ENCODE results near the gene KCNT1. TPM values are rescaled to one million over a fixed set of nuclear protein-coding genes. Genes with fewer than 3 reads are reported as not detected.

The KCNT1 gene
- total and polyA plus RNA-seq, 4 experiments from 2014 or later: 0.06 to 0.20 TPM; not detected in 2

- Histone ChIP-seq H3K36me3 (ENCODE audit: insufficient read depth, low read length) (no peaks in the 10 kb centered on the region), H3K4me1 (ENCODE audit: insufficient read depth, low read length) (no peaks in the 10 kb centered on the region), H3K27ac (ENCODE audit: low read depth, low read length) (no peak overlapping the region), H3K9me3 (ENCODE audit: control insufficient read depth in 1 of 2, low read length in 2 of 2) (no peaks in the 10 kb centered on the region), H3K4me3 (ENCODE audit: low read length in 2 of 2) (no peak overlapping the region), H3K27me3 (ENCODE audit: insufficient read depth, low read length) (no peaks in the 10 kb centered on the region)
- intact Hi-C loops (cut with micrococcal nuclease): no loop called here
- no peak for DNase-seq
- no peaks in the 10 kb centered on the region for H3K36me3 Mint-ChIP-seq
- H3K4me3 Mint-ChIP-seq: no peak overlapping the region
- no peaks in the 10 kb centered on the region for H3K9me3 Mint-ChIP-seq
- CTCF ChIA-PET (ENCODE audit: partially characterized antibody): no interaction called here
- no peak overlapping the region for H3K27ac Mint-ChIP-seq
- POLR2A ChIA-PET (ENCODE audit: partially characterized antibody): no interaction called here
- H3K27me3 Mint-ChIP-seq: no peaks in the 10 kb centered on the region
- no peaks in the 10 kb centered on the region for H3K4me1 Mint-ChIP-seq
Observed at GRCh38 chr9:135663451-135663770, 38.6 kb upstream of the KCNT1 start.

- no peaks in the 10 kb centered on the region for H3K27me3 ChIP-seq (ENCODE audit: insufficient read depth, low read length)
- intact Hi-C loops (cut with micrococcal nuclease): no loop called here
- no peak overlapping the region for H3K27ac ChIP-seq (ENCODE audit: low read depth, low read length)
- no peak overlapping the region for H3K4me3 Mint-ChIP-seq
- H3K27ac Mint-ChIP-seq: no peak overlapping the region
- no peaks in the 10 kb centered on the region for H3K36me3 Mint-ChIP-seq
- no peaks in the 10 kb centered on the region for H3K9me3 ChIP-seq (ENCODE audit: control insufficient read depth in 1 of 2, low read length in 2 of 2)
- H3K36me3 ChIP-seq (ENCODE audit: insufficient read depth, low read length): no peaks in the 10 kb centered on the region
- ChIA-PET POLR2A (ENCODE audit: partially characterized antibody) (no interaction called here), CTCF (ENCODE audit: partially characterized antibody) (no interaction called here)
- H3K9me3 Mint-ChIP-seq: peaks cover 0 to 2% (median 0%) of the 10 kb centered on the region in 8 donors
- no peaks in the 10 kb centered on the region for H3K4me1 ChIP-seq (ENCODE audit: insufficient read depth, low read length)
- DNase-seq: no peak
- no peak overlapping the region for H3K4me3 ChIP-seq (ENCODE audit: low read length in 2 of 2)
- H3K27me3 Mint-ChIP-seq: no peaks in the 10 kb centered on the region
- H3K4me1 Mint-ChIP-seq: no peaks in the 10 kb centered on the region
Observed at GRCh38 chr9:135663857-135664256, 38.1 kb upstream of the KCNT1 start.

DNA sequence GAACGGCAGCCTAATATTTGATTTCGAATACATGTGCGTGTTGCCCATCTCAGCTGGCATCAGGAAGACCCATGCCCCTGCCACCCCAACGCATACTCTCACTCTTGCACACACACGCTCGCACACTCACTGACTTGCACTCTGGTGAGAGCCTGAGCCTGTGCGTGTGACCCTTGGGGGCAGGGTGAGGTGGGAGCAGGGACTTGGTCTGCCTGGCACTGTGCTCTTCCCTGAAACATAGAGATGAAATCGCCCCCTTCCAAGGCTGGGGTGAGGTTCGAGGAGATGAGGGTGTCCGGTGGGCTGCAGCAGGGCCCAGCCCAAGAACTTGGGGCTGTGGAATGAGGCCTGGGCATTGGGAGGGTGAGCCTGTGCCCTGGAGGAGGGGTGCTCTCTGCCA is 37.7 kb upstream of the KCNT1 start:
- ChIA-PET CTCF (ENCODE audit: partially characterized antibody) (no interaction called here), POLR2A (ENCODE audit: partially characterized antibody) (no interaction called here)
- no peak overlapping the region for H3K4me3 ChIP-seq (ENCODE audit: low read length in 2 of 2)
- Mint-ChIP-seq H3K4me3 (no peak overlapping the region), H3K27me3 (no peaks in the 10 kb centered on the region), H3K36me3 (no peaks in the 10 kb centered on the region), H3K4me1 (peaks cover 0 to 1% (median 0%) of the 10 kb centered on the region in 4 donors), H3K27ac (no peak overlapping the region), H3K9me3 (peaks cover 0 to 2% (median 0%) of the 10 kb centered on the region in 8 donors)
- intact Hi-C loops (cut with micrococcal nuclease): no loop called here
- H3K36me3 ChIP-seq (ENCODE audit: insufficient read depth, low read length): no peaks in the 10 kb centered on the region
- H3K4me1 ChIP-seq (ENCODE audit: insufficient read depth, low read length): no peaks in the 10 kb centered on the region
- H3K9me3 ChIP-seq (ENCODE audit: control insufficient read depth in 1 of 2, low read length in 2 of 2): no peaks in the 10 kb centered on the region
- H3K27ac ChIP-seq (ENCODE audit: low read depth, low read length): no peak overlapping the region
- no peak for DNase-seq
- no peaks in the 10 kb centered on the region for H3K27me3 ChIP-seq (ENCODE audit: insufficient read depth, low read length)

- no peaks in the 10 kb centered on the region for H3K36me3 ChIP-seq (ENCODE audit: insufficient read depth, low read length)
- Mint-ChIP-seq H3K9me3 (peaks cover 0 to 3% (median 0%) of the 10 kb centered on the region in 8 donors), H3K27me3 (no peaks in the 10 kb centered on the region), H3K36me3 (no peaks in the 10 kb centered on the region), H3K4me1 (peaks cover 0 to 1% (median 0%) of the 10 kb centered on the region in 4 donors), H3K4me3 (no peak overlapping the region), H3K27ac (no peak overlapping the region)
- no peaks in the 10 kb centered on the region for H3K9me3 ChIP-seq (ENCODE audit: control insufficient read depth in 1 of 2, low read length in 2 of 2)
- intact Hi-C loops (cut with micrococcal nuclease): no loop called here
- H3K4me1 ChIP-seq (ENCODE audit: insufficient read depth, low read length): no peaks in the 10 kb centered on the region
- POLR2A ChIA-PET (ENCODE audit: partially characterized antibody): no interaction called here
- CTCF ChIA-PET (ENCODE audit: partially characterized antibody): no interaction called here
- H3K4me3 ChIP-seq (ENCODE audit: low read length in 2 of 2): no peak overlapping the region
- DNase-seq: no peak
- H3K27ac ChIP-seq (ENCODE audit: low read depth, low read length): no peak overlapping the region
- H3K27me3 ChIP-seq (ENCODE audit: insufficient read depth, low read length): no peaks in the 10 kb centered on the region
Observed at GRCh38 chr9:135664801-135665794, 36.9 kb upstream of the KCNT1 start.

DNA sequence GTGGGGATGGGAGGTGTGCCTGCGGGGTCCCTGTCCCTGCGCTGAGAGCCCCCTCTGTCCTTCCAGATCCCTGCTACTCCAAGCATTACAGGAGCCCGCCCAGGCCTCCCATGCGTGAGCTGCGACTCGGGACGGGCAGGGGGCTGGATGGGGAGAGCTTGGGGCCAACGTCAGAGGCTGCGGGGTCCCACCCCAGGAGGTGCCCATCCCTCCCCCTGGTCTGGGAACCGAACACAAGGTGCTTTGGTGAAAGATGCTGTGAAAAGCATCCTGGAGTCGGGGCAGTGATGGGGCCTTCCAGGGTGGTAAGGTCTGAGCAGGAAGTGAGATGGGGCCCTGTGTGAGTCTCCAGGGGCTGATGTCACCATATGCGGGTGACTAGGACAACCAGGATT is 36.2 kb upstream of the KCNT1 start:
- Mint-ChIP-seq H3K36me3 (no peaks in the 10 kb centered on the region), H3K27me3 (no peaks in the 10 kb centered on the region), H3K4me3 (no peak overlapping the region), H3K4me1 (peaks cover 0 to 1% (median 0%) of the 10 kb centered on the region in 4 donors), H3K9me3 (peaks cover 0 to 3% (median 0%) of the 10 kb centered on the region in 8 donors), H3K27ac (no peak overlapping the region)
- no peaks in the 10 kb centered on the region for H3K4me1 ChIP-seq (ENCODE audit: insufficient read depth, low read length)
- H3K4me3 ChIP-seq (ENCODE audit: low read length in 2 of 2): no peak overlapping the region
- no peaks in the 10 kb centered on the region for H3K27me3 ChIP-seq (ENCODE audit: insufficient read depth, low read length)
- H3K27ac ChIP-seq (ENCODE audit: low read depth, low read length): no peak overlapping the region
- ChIA-PET CTCF (ENCODE audit: partially characterized antibody) (no interaction called here), POLR2A (ENCODE audit: partially characterized antibody) (no interaction called here)
- no peak for DNase-seq
- H3K9me3 ChIP-seq (ENCODE audit: control insufficient read depth in 1 of 2, low read length in 2 of 2): no peaks in the 10 kb centered on the region
- intact Hi-C loops (cut with micrococcal nuclease): no loop called here
- no peaks in the 10 kb centered on the region for H3K36me3 ChIP-seq (ENCODE audit: insufficient read depth, low read length)

DNA sequence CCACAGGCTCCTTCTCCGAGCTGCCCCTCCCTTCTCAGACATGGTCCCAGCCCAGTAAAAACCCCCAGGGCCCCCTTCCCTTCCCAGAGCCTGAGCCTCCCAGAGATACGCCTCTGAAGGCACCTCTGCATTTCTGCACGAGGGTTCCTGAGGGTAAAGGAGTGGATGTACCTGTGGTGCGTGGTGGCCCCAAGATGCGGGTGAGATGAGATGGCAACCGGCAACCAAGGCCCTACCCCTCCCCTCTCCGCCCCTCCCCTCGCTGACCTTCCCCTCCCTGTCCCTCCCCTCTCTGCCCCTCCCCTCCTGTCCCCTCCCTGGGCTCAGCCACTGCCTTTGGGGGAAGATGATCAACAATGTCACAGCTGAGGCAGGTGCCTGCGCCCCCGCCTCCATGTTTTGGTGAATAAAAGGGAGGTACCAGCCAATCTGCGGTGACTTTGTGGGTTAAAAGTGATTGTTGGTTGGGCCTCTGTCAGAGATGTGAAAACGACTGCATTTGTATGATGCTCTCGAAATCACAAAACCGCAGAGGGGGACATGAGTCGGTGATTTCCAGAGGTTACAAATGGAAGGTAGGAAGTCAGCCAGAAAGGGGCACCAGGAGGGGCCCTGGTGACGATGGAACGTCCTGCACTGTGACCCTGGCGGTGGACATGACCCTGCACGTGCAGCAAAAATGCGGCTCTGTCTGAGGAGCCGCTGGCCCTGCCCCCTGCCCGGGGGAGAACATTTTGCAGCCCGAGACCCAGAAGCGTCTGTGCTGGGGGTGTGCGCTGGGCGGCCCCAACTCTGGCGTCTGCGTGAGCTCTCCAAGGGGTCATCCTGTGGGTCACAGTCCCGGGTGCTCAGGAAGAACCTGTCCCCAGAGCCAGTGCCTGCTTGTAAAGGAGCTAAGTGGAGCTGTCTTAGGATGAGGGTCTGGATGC is 35.2 kb upstream of the KCNT1 start:
- H3K27me3 Mint-ChIP-seq: no peaks in the 10 kb centered on the region
- POLR2A ChIA-PET (ENCODE audit: partially characterized antibody): no interaction called here
- Histone ChIP-seq H3K27ac (ENCODE audit: low read depth, low read length) (no peak overlapping the region), H3K4me1 (ENCODE audit: insufficient read depth, low read length) (no peaks in the 10 kb centered on the region), H3K9me3 (ENCODE audit: control insufficient read depth in 1 of 2, low read length in 2 of 2) (no peaks in the 10 kb centered on the region), H3K36me3 (ENCODE audit: insufficient read depth, low read length) (no peaks in the 10 kb centered on the region), H3K4me3 (ENCODE audit: low read length in 2 of 2) (no peak overlapping the region), H3K27me3 (ENCODE audit: insufficient read depth, low read length) (no peaks in the 10 kb centered on the region)
- intact Hi-C loops (cut with micrococcal nuclease): no loop called here
- H3K4me3 Mint-ChIP-seq: no peak overlapping the region
- H3K27ac Mint-ChIP-seq: no peak overlapping the region
- no peak for DNase-seq
- peaks cover 0 to 3% (median 0%) of the 10 kb centered on the region in 8 donors for H3K9me3 Mint-ChIP-seq
- peaks cover 0 to 1% (median 0%) of the 10 kb centered on the region in 4 donors for H3K4me1 Mint-ChIP-seq
- H3K36me3 Mint-ChIP-seq: no peaks in the 10 kb centered on the region
- CTCF ChIA-PET (ENCODE audit: partially characterized antibody): no interaction called here

GRCh38 chr9:135667463-135668001 is 34.5 kb upstream of the KCNT1 start:
- CTCF ChIA-PET (ENCODE audit: partially characterized antibody): no interaction called here
- H3K36me3 ChIP-seq (ENCODE audit: insufficient read depth, low read length): no peaks in the 10 kb centered on the region
- H3K4me1 ChIP-seq (ENCODE audit: insufficient read depth, low read length): no peaks in the 10 kb centered on the region
- no peak overlapping the region for H3K27ac ChIP-seq (ENCODE audit: low read depth, low read length)
- POLR2A ChIA-PET (ENCODE audit: partially characterized antibody): no interaction called here
- no peak overlapping the region for H3K4me3 ChIP-seq (ENCODE audit: low read length in 2 of 2)
- intact Hi-C loops (cut with micrococcal nuclease): no loop called here
- no peak for DNase-seq
- H3K27me3 ChIP-seq (ENCODE audit: insufficient read depth, low read length): no peaks in the 10 kb centered on the region
- H3K4me1 Mint-ChIP-seq: peaks cover 0 to 1% (median 0%) of the 10 kb centered on the region in 4 donors
- H3K27ac Mint-ChIP-seq: no peak overlapping the region
- H3K36me3 Mint-ChIP-seq: no peaks in the 10 kb centered on the region
- H3K9me3 Mint-ChIP-seq: peaks cover 0 to 3% (median 0%) of the 10 kb centered on the region in 8 donors
- H3K4me3 Mint-ChIP-seq: no peak overlapping the region
- no peaks in the 10 kb centered on the region for H3K27me3 Mint-ChIP-seq
- H3K9me3 ChIP-seq (ENCODE audit: control insufficient read depth in 1 of 2, low read length in 2 of 2): no peaks in the 10 kb centered on the region
